Hypothalamus (tissue), 51 donors: ENCODE results near the gene ARHGEF5.
"Not testable (repeated sequence)": the region's sequence is repeated elsewhere in the genome, so short reads cannot be mapped to it uniquely, and the experiment has no call there.

Experiments
- DNase-seq, 51 donors: peaks; one replicate each; lab custom pipeline; 2025; lab: John Stamatoyannopoulos, UW

The ARHGEF5 gene

GRCh38 chr7:144418931-144419330, 63.7 kb downstream of the ARHGEF5 start:
- not testable (repeated sequence) for DNase-seq

- not testable (repeated sequence) for DNase-seq
These were observed 72.3 kb downstream of the ARHGEF5 start for GRCh38 chr7:144427539-144427938.

- no peak for DNase-seq
These were observed 73.2 kb downstream of the ARHGEF5 start for GRCh38 chr7:144428431-144428830.
